HepG2 (cell line): ENCODE data around the gene PEAK3. TPM values are rescaled to one million over a fixed set of nuclear protein-coding genes. Genes with fewer than 3 reads are reported as not detected.

ENCODE experiments used
- ATAC-seq: fragments of 200-7000 bp; cut with Tn5 transposase; 3 replicates; pipeline ENCODE4 v1.9.1; 2020; ENCODE audit warnings: mild to moderate bottlenecking, moderate library complexity
- BruUV-seq: library from RNA; stranded (reverse); fragments of 400-500 nt; replicated peaks from 2 replicates; lab custom pipeline; 2021; lab: Mats Ljungman, UMichigan
- CTCF ChIA-PET: fragments of 300-600 bp; formaldehyde crosslinking; extraction: SDS; loops from one replicate; lab custom pipeline; 2021; ENCODE audit warnings: low total read pairs, inconsistent platforms, low intra/inter-chr PET ratio; lab: Yijun Ruan, JAX
- POLR2A ChIA-PET: fragments of 350-600 bp; sonication (Branson Sonifier 250); formaldehyde crosslinking; loops from one replicate; lab custom pipeline; 2020; ENCODE audit warnings: antibody characterized with exemption, inconsistent platforms; lab: Yijun Ruan, JAX
- DNase-seq: peaks from one replicate; pipeline ENCODE4 v3.0.0-alpha.2; 2015; ENCODE audit warnings: low spot score
- FAIRE-seq: peaks from 3 replicates; lab custom pipeline; 2011; peaks lifted over from hg19 to GRCh38; lab: Jason Lieb, UNC
- H2AFZ ChIP-seq: one replicate; pipeline ENCODE4 v1.6.1; 2011; ENCODE audit warnings: low read length, inconsistent platforms
- H3K27ac ChIP-seq: fragments of 300-600 bp; 3 replicates; pipeline ENCODE4 v1.8.0; 2011; ENCODE audit warnings: mixed run types, mild to moderate bottlenecking, mixed read lengths, low read length, inconsistent platforms; ENCODE audit not compliant: insufficient read depth; ENCODE audit errors: extremely low read length
- H3K27me3 ChIP-seq, 2 experiments: fragments of 200-600 bp in 1 of 2; 2 replicates in 1 of 2; 3 replicates in 1 of 2; pipeline versions ENCODE4 v1.6.0 to v1.8.0; 2011; ENCODE audit warnings: low read length in 2 of 2, mild to moderate bottlenecking in 2 of 2, moderate library complexity in 2 of 2, inconsistent platforms in 1 of 2; ENCODE audit not compliant: insufficient read depth in 2 of 2, control insufficient read depth in 1 of 2
- H3K36me3 ChIP-seq, 2 experiments: fragments of 200-600 bp in 1 of 2; replicated peaks in 1 of 2; 2 replicates in 1 of 2; 3 replicates in 1 of 2; pipeline versions ENCODE4 v1.5.1 to v1.8.0; 2011; ENCODE audit warnings: low read length in 2 of 2, inconsistent platforms in 1 of 2; ENCODE audit not compliant: insufficient read depth in 2 of 2, control insufficient read depth in 1 of 2
- H3K4me1 ChIP-seq: 2 replicates; pipeline ENCODE4 v1.5.1; 2012; ENCODE audit warnings: low read length, inconsistent platforms; ENCODE audit not compliant: insufficient read depth
- H3K4me2 ChIP-seq: 2 replicates; pipeline ENCODE4 v1.6.0; 2011; ENCODE audit warnings: low read depth, low read length, inconsistent platforms
- H3K4me3 ChIP-seq, 3 experiments: fragments of 200-600 bp in 1 of 3; sonication (generic), shearing (Covaris generic) in 1 of 3; replicated peaks in 1 of 3; 2 replicates each; pipeline ENCODE4 v1.5.1; 2011 to 2016; ENCODE audit warnings: low read length in 3 of 3, inconsistent platforms in 2 of 3, low read depth in 2 of 3, mild to moderate bottlenecking in 2 of 3, control low read depth in 1 of 3, mixed read lengths in 1 of 3; ENCODE audit not compliant: insufficient read depth in 1 of 3
- H3K79me2 ChIP-seq: one replicate; pipeline ENCODE4 v1.6.1; 2011; ENCODE audit warnings: low read length, inconsistent platforms; ENCODE audit not compliant: insufficient read depth
- H3K9ac ChIP-seq: 2 replicates; pipeline ENCODE4 v1.6.0; 2011; ENCODE audit warnings: mild to moderate bottlenecking, low read depth, low read length, inconsistent platforms; ENCODE audit not compliant: insufficient read depth
- H3K9me3 ChIP-seq: 2 replicates; pipeline ENCODE4 v1.5.1; 2012; ENCODE audit warnings: mild to moderate bottlenecking, low read length
- H4K20me1 ChIP-seq: 2 replicates; pipeline ENCODE4 v1.6.0; 2011; ENCODE audit warnings: inconsistent platforms, mild to moderate bottlenecking, low read length, moderate library complexity; ENCODE audit not compliant: insufficient read depth
- ASH2L ChIP-seq: fragments of 300-600, 200-600 bp; sonication (generic); IDR thresholded peaks from 2 replicates; pipeline ENCODE4 v1.7.0; 2017; ENCODE audit warnings: low read depth, mild to moderate bottlenecking, moderate library complexity, mixed read lengths, low read length; ENCODE audit not compliant: insufficient read length
- HCFC1 ChIP-seq: fragments of 150-350 bp; IDR thresholded peaks from 2 replicates; pipeline ENCODE4 v1.6.1; 2014; ENCODE audit warnings: low read depth, low read length
- HHEX ChIP-seq: IDR thresholded peaks from 2 replicates; pipeline ENCODE4 v1.6.1; 2016; ENCODE audit warnings: control low read depth
- HNRNPK ChIP-seq: fragments of 200-400 bp; formaldehyde crosslinking; IDR thresholded peaks from 2 replicates; pipeline ENCODE4 v1.6.1; 2018; ENCODE audit warnings: low read length, low read depth, moderate library complexity, mild to moderate bottlenecking; ENCODE audit not compliant: poor library complexity, severe bottlenecking
- JARID2 ChIP-seq: sonication (generic); formaldehyde crosslinking; IDR thresholded peaks from 2 replicates; pipeline ENCODE4 v1.8.1; 2023; ENCODE audit warnings: missing genetic modification reagents, inconsistent platforms; ENCODE audit not compliant: insufficient replicate concordance
- MATR3 ChIP-seq: sonication (generic); formaldehyde crosslinking; IDR thresholded peaks from 2 replicates; pipeline ENCODE4 v1.4.0; 2020; ENCODE audit warnings: missing genetic modification reagents
- MLLT10 ChIP-seq: sonication (generic); formaldehyde crosslinking; IDR thresholded peaks from 2 replicates; pipeline ENCODE4 v1.4.0; 2020; ENCODE audit warnings: missing genetic modification reagents
- PAF1 ChIP-seq: IDR thresholded peaks from 2 replicates; pipeline ENCODE4 v1.6.1; 2016; ENCODE audit warnings: missing genetic modification reagents, missing compliant biosample characterization
- PHF8 ChIP-seq: sonication (generic); formaldehyde crosslinking; IDR thresholded peaks from 2 replicates; pipeline ENCODE4 v1.5.0; 2020; ENCODE audit warnings: missing genetic modification reagents
- PLRG1 ChIP-seq: fragments of 450-650 bp; conservative IDR thresholded peaks from 2 replicates; pipeline ENCODE4 v1.6.1; 2016
- POLR2AphosphoS5 ChIP-seq: IDR thresholded peaks from 2 replicates; pipeline ENCODE4 v1.6.1; 2012; ENCODE audit warnings: low read depth, low read length
- SRY ChIP-seq: sonication (generic); formaldehyde crosslinking; IDR thresholded peaks from 2 replicates; pipeline ENCODE4 v1.8.0; 2022; ENCODE audit warnings: mild to moderate bottlenecking, missing genetic modification reagents
- SYNCRIP ChIP-seq: fragments of 200-400 bp; formaldehyde crosslinking; IDR thresholded peaks from 2 replicates; pipeline ENCODE4 v1.6.1; 2018; ENCODE audit warnings: mild to moderate bottlenecking, low read depth, low read length; ENCODE audit not compliant: insufficient read depth
- TRIM24 ChIP-seq: sonication (generic); formaldehyde crosslinking; IDR thresholded peaks from 2 replicates; pipeline ENCODE4 v1.8.0; 2022; ENCODE audit warnings: mild to moderate bottlenecking, missing genetic modification reagents
- ZNF12 ChIP-seq: sonication (generic); formaldehyde crosslinking; IDR thresholded peaks from 2 replicates; pipeline ENCODE4 v1.5.0; 2020; ENCODE audit warnings: missing genetic modification reagents
- ZNF44 ChIP-seq: sonication (generic); formaldehyde crosslinking; IDR thresholded peaks from 2 replicates; pipeline ENCODE4 v1.5.1; 2020; ENCODE audit warnings: mild to moderate bottlenecking, missing genetic modification reagents
- ZNF556 ChIP-seq: sonication (generic); formaldehyde crosslinking; IDR thresholded peaks from 2 replicates; pipeline ENCODE4 v1.4.0; 2020; ENCODE audit warnings: mild to moderate bottlenecking, missing genetic modification reagents, borderline replicate concordance
- ZNF776 ChIP-seq: sonication (generic); formaldehyde crosslinking; IDR thresholded peaks from 2 replicates; pipeline ENCODE4 v1.4.0; 2020; ENCODE audit warnings: mild to moderate bottlenecking, missing genetic modification reagents
- ZSCAN21 ChIP-seq: sonication (generic); formaldehyde crosslinking; IDR thresholded peaks from 2 replicates; pipeline ENCODE4 v1.8.0; 2022; ENCODE audit warnings: mild to moderate bottlenecking, missing genetic modification reagents, moderate library complexity, borderline replicate concordance
- ZSCAN22 ChIP-seq: sonication (generic); formaldehyde crosslinking; IDR thresholded peaks from 2 replicates; pipeline ENCODE4 v1.4.0; 2020; ENCODE audit warnings: mild to moderate bottlenecking, missing genetic modification reagents
- WGBS: methylation state at CpG from one replicate; pipeline ENCODE4 v1.1.6; 2017; ENCODE audit warnings: low lambda C conversion rate; 5-methylcytosine and 5-hydroxymethylcytosine counted together
- in situ Hi-C: cut with HindIII; loops from 2 replicates; pipeline ENCODE4 v1.10.0; 2017; ENCODE audit warnings: low pct_unique_long_range_greater_than_20kb; ENCODE audit not compliant: extremely low pct_ligation_motif_present
- intact Hi-C: fragments of 100-400 bp; cut with micrococcal nuclease; formaldehyde crosslinking; loops from one replicate; pipeline ENCODE4 v1.10.0; 2022; ENCODE audit not compliant: unreplicated experiment
- polyA plus RNA-seq, 8 experiments: library from polyadenylated mRNA; depleted of rRNA in 3 of 8; stranded (reverse) in 7 of 8; unstranded in 1 of 8; fragments of >200 nt; fragmentation: Illumina TruSeq in 4 of 8; extraction: Trizol in 4 of 8; gene quantifications; 2 replicates each; pipeline versions ENCODE4 v1.2.1 to v1.2.3, GENCODE V29; 2011 to 2016; ENCODE audit warnings: low read depth in 4 of 8, missing spikeins in 1 of 8, mixed read lengths in 1 of 8; ENCODE audit not compliant: insufficient read depth in 1 of 8
- total RNA-seq, 5 experiments: library from RNA; depleted of rRNA; stranded (reverse); fragments of >200 nt; fragmentation: Illumina TruSeq; extraction: Trizol; gene quantifications; 2 replicates each; pipeline ENCODE4 v1.2.3, GENCODE V29; 2016; ENCODE audit warnings: low read depth in 1 of 5
- TF ChIP-seq, protein P1 (sequence below): IDR thresholded peaks from 2 replicates; pipeline ENCODE4 v1.6.1; 2016; ENCODE audit warnings: missing genetic modification reagents, missing compliant biosample characterization
- TF ChIP-seq, protein P2 (sequence below): sonication (generic); formaldehyde crosslinking; IDR thresholded peaks from 2 replicates; pipeline ENCODE4 v1.5.1; 2020; ENCODE audit warnings: mild to moderate bottlenecking, moderate library complexity, missing genetic modification reagents
- TF ChIP-seq, protein P3 (sequence below): sonication (generic); formaldehyde crosslinking; conservative IDR thresholded peaks from 2 replicates; pipeline ENCODE4 v1.4.0; 2020; ENCODE audit warnings: mild to moderate bottlenecking, missing genetic modification reagents, moderate library complexity

Gene PEAK3
- total and polyA plus RNA-seq, 2 of the 13 experiments (the other 11 are each of a cell fraction or from before 2014, with no cell fraction given) = not detected

DNA sequence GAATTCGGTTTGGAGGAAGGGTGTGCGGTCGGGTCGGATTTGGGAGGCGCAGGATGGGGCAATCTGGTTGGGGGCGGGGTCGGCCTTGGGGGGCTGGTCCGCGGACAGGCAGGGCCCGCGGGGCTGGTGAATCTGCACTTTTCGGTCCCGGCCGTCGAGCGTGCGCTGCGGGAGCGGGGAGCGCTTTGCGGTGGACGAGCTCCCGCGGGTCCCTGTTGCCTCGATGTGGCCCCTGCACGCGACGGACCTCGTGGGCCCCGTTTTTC is 11.9 kb downstream of the PEAK3 start:
- WGBS = 0% methylated on average over 4 of the region's 30 CpGs
- Histone ChIP-seq H3K27ac (peak overlapping the region; percentile 87), H3K4me3 (peak overlapping the region; percentile 93 to 96 (median 94)), H2AFZ (no peak overlapping the region), H3K4me1 (peaks cover 60% of the 10 kb centered on the region), H3K79me2 (peaks cover 39% of the 10 kb centered on the region), H3K9me3 (no peaks in the 10 kb centered on the region), H4K20me1 (peaks cover 53% of the 10 kb centered on the region), H3K9ac (peak overlapping the region; percentile 96), H3K27me3 (no peaks in the 10 kb centered on the region; a peak in 1 of 5 replicates), H3K4me2 (peak overlapping the region; percentile 85), H3K36me3 (peaks cover 4 to 17% of the 10 kb centered on the region in 2 experiments; a peak in 4 of 5 replicates)
- CTCF ChIA-PET = no interaction called here
- POLR2A ChIA-PET = interaction anchor here (2.7 to 2.9 kb wide), 2 partner anchors 10 to 32 kb away, joined by 10 to 11 read pairs; no protein-coding TSS in a partner anchor
- in situ Hi-C loops (no loop called here), intact Hi-C loops (loop anchor here (5.0 kb wide), 1 partner anchor 33 kb away; the partner anchor contains the start of genes PLEKHJ1 and SF3A2)
- no peak for ATAC-seq
- FAIRE-seq = no peak
- DNase-seq = no peak
- no TSS peak for BruUV-seq
- TF ChIP-seq PHF8 (CRISPR knock-in tag) (peak; percentile 4; the same call in 1 of the 2 replicates), PLRG1 (no peak), HHEX (CRISPR knock-in tag) (no peak), ZSCAN22 (no peak), PAF1 (no peak), ASH2L (peak; percentile 24), ZNF776 (CRISPR knock-in tag) (peak; percentile 70; the same call in 1 of the 2 replicates), SRY (CRISPR knock-in tag) (no peak), SYNCRIP (no peak), HNRNPK (peak; percentile 35), ZNF44 (CRISPR knock-in tag) (no peak), POLR2AphosphoS5 (no peak), JARID2 (no peak), MATR3 (CRISPR knock-in tag) (no peak), ZNF556 (no peak), HCFC1 (no peak), ZSCAN21 (CRISPR knock-in tag) (no peak), MLLT10 (no peak), TRIM24 (CRISPR knock-in tag) (no peak), ZNF12 (CRISPR knock-in tag) (no peak)
- TF ChIP-seq, protein P1, sequence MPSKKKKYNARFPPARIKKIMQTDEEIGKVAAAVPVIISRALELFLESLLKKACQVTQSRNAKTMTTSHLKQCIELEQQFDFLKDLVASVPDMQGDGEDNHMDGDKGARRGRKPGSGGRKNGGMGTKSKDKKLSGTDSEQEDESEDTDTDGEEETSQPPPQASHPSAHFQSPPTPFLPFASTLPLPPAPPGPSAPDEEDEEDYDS = no peak
- TF ChIP-seq, protein P2, sequence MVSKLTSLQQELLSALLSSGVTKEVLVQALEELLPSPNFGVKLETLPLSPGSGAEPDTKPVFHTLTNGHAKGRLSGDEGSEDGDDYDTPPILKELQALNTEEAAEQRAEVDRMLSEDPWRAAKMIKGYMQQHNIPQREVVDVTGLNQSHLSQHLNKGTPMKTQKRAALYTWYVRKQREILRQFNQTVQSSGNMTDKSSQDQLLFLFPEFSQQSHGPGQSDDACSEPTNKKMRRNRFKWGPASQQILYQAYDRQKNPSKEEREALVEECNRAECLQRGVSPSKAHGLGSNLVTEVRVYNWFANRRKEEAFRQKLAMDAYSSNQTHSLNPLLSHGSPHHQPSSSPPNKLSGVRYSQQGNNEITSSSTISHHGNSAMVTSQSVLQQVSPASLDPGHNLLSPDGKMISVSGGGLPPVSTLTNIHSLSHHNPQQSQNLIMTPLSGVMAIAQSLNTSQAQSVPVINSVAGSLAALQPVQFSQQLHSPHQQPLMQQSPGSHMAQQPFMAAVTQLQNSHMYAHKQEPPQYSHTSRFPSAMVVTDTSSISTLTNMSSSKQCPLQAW (CRISPR knock-in tag) = no peak
- TF ChIP-seq, protein P3, sequence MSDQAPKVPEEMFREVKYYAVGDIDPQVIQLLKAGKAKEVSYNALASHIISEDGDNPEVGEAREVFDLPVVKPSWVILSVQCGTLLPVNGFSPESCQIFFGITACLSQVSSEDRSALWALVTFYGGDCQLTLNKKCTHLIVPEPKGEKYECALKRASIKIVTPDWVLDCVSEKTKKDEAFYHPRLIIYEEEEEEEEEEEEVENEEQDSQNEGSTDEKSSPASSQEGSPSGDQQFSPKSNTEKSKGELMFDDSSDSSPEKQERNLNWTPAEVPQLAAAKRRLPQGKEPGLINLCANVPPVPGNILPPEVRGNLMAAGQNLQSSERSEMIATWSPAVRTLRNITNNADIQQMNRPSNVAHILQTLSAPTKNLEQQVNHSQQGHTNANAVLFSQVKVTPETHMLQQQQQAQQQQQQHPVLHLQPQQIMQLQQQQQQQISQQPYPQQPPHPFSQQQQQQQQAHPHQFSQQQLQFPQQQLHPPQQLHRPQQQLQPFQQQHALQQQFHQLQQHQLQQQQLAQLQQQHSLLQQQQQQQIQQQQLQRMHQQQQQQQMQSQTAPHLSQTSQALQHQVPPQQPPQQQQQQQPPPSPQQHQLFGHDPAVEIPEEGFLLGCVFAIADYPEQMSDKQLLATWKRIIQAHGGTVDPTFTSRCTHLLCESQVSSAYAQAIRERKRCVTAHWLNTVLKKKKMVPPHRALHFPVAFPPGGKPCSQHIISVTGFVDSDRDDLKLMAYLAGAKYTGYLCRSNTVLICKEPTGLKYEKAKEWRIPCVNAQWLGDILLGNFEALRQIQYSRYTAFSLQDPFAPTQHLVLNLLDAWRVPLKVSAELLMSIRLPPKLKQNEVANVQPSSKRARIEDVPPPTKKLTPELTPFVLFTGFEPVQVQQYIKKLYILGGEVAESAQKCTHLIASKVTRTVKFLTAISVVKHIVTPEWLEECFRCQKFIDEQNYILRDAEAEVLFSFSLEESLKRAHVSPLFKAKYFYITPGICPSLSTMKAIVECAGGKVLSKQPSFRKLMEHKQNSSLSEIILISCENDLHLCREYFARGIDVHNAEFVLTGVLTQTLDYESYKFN (CRISPR knock-in tag) = no peak
